Fibroblast of mammary gland (primary cell): Measurements from ENCODE around the gene NLRC3.

Experiments
- DNase-seq: peaks from one replicate; pipeline ENCODE4 v3.0.0-alpha.2; 2010; ENCODE audit warnings: low read depth
- H3K4me3 ChIP-seq: 2 replicates; pipeline ENCODE4 v1.5.1; 2011; ENCODE audit warnings: low read depth, mild to moderate bottlenecking, low read length, moderate library complexity; ENCODE audit not compliant: control insufficient read depth
- CTCF ChIP-seq: conservative IDR thresholded peaks from 2 replicates; pipeline ENCODE4 v1.5.1; 2011; ENCODE audit warnings: low read depth, low read length, inconsistent platforms; ENCODE audit not compliant: control insufficient read depth, insufficient read depth

NLRC3 gene

GRCh38 chr16:3580251-3580651, 3.0 kb upstream of the NLRC3 start:
- no peak for TF ChIP-seq CTCF
- no peak overlapping the region for H3K4me3 ChIP-seq
- DNase-seq = no peak

GRCh38 chr16:3579776-3580175, 2.6 kb upstream of the NLRC3 start:
- no peak for DNase-seq
- no peak for TF ChIP-seq CTCF
- no peak overlapping the region for H3K4me3 ChIP-seq

- no peak for TF ChIP-seq CTCF
- no peak overlapping the region for H3K4me3 ChIP-seq
- DNase-seq = no peak
Measured at GRCh38 chr16:3578610-3579551, 1.7 kb upstream of the NLRC3 start.

GRCh38 chr16:3578121-3578520, 918 bp upstream of the NLRC3 start:
- no peak for TF ChIP-seq CTCF
- no peak overlapping the region for H3K4me3 ChIP-seq
- no peak for DNase-seq

- no peak for DNase-seq
- H3K4me3 ChIP-seq = no peak overlapping the region
- TF ChIP-seq CTCF = no peak
Measured at GRCh38 chr16:3576211-3576610, 992 bp downstream of the NLRC3 start.

- no peak overlapping the region for H3K4me3 ChIP-seq
- no peak for TF ChIP-seq CTCF
- DNase-seq = no peak
Measured at GRCh38 chr16:3575491-3575890, 1.7 kb downstream of the NLRC3 start.

GRCh38 chr16:3574195-3574594, 3.0 kb downstream of the NLRC3 start:
- H3K4me3 ChIP-seq = no peak overlapping the region
- no peak for TF ChIP-seq CTCF
- DNase-seq = no peak
